HG03103 (cell line): ENCODE data around the gene EGFL7.
"Not testable (repeated sequence)": the region's sequence is repeated elsewhere in the genome, so short reads cannot be mapped to it uniquely, and the experiment has no call there.

Experiments used
- ATAC-seq: cut with Tn5 transposase; IDR thresholded peaks from one replicate; pipeline ENCODE4 v1.9.1; 2021; ENCODE audit warnings: low read depth; ENCODE audit not compliant: unreplicated experiment

EGFL7 gene

GRCh38 chr9:136624184-136624951, 38.3 kb upstream of the EGFL7 start:
- ATAC-seq: no peak

GRCh38 chr9:136625101-136626065, 37.3 kb upstream of the EGFL7 start:
- no peak for ATAC-seq

GRCh38 chr9:136626066-136626725, 36.5 kb upstream of the EGFL7 start:
- ATAC-seq: no peak

- no peak for ATAC-seq
Observed at GRCh38 chr9:136626740-136627642, 35.7 kb upstream of the EGFL7 start.

- no peak for ATAC-seq
Observed at GRCh38 chr9:136627703-136628102, 35.0 kb upstream of the EGFL7 start.

- ATAC-seq: no peak
Observed at GRCh38 chr9:136628268-136628667, 34.4 kb upstream of the EGFL7 start.

GRCh38 chr9:136629001-136629878, 33.5 kb upstream of the EGFL7 start:
- ATAC-seq: no peak

- no peak for ATAC-seq
Observed at GRCh38 chr9:136629879-136630661, 32.6 kb upstream of the EGFL7 start.

- no peak for ATAC-seq
Observed at GRCh38 chr9:136630662-136630992, 32.1 kb upstream of the EGFL7 start.

- ATAC-seq: no peak
Observed at GRCh38 chr9:136631038-136632000, 31.4 kb upstream of the EGFL7 start.

- ATAC-seq: not testable (repeated sequence)
Observed at GRCh38 chr9:136632072-136632471, 30.6 kb upstream of the EGFL7 start.

GRCh38 chr9:136632491-136633106, 30.1 kb upstream of the EGFL7 start:
- ATAC-seq: not testable (repeated sequence)

- no peak for ATAC-seq
Observed at GRCh38 chr9:136634904-136635303, 27.8 kb upstream of the EGFL7 start.

GRCh38 chr9:136640171-136641111, 22.3 kb upstream of the EGFL7 start:
- no peak for ATAC-seq

- ATAC-seq: no peak
Observed at GRCh38 chr9:136642439-136642921, 20.2 kb upstream of the EGFL7 start.
